ENCODE results near the gene ADAM29.
"Not testable (repeated sequence)": the region's sequence is repeated elsewhere in the genome, so short reads cannot be mapped to it uniquely, and the experiment has no call there.

ADAM29 gene

DNA sequence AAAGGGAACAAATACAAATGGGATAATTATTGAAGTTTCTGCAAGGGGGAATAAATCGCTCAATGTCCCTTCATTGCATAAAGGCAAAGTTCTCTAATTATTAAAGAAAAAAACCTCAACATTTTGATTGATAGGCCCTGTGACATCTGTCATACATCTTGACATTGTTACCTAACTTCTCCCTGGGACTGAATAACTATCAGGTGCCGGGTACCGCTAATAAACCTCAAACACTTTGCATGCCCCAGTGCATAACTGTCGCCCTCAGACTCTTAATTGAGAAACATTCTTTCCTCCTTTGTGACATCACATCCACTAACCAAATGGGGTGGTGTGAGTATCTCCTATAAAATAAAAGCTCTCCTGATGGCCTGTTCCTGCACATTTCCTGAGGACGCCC, at the start of gene ADAM29:
ADAM29 (plus strand) TSS at position 301 of the 400 bp plus-strand sequence. CDS start 57,168 bp downstream, outside the sequence.
- no peak for DNase-seq (ENCODE audit: low read depth in 2 of 2)

DNA sequence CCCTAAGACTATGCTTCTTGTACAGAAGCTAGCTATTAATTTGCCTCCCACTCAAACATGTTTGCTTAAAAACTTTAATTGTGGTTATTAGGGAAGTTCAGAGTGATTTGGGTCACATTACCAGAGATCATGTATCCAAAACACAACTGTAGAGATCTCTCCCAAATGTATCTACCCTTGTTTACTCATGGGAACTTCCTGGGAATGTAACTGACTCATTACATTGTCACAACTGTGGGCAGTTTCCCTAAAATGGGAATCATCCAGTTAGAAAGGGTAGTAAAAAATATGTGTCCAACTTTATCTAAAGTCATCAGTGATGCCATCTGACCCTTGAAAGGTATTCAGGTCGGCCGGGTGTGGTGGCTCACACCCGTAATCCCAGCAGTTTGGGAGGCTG, 48.8 kb upstream of the ADAM29 start:
- no peak for DNase-seq (ENCODE audit: low read depth in 2 of 2)

DNA sequence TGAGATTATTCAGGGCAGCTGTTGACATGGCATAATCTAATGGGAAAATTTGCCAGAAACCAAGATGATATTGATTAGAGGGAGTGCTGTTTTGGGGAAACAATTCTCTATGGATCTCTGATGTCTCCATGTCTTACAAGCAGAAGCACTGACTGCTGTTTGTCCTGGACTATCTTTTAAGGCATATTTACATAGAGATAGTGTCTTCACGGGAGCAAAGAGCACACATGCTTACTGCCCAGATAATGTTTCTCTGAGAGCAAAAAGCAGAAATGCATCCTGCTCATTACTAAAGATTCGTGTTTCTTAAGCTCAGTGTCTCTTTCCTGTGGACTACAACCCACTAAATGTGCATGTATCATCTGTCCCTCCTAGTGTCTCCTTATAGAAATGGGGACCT, 47.8 kb upstream of the ADAM29 start:
- no peak for DNase-seq (ENCODE audit: low read depth in 2 of 2)

DNA sequence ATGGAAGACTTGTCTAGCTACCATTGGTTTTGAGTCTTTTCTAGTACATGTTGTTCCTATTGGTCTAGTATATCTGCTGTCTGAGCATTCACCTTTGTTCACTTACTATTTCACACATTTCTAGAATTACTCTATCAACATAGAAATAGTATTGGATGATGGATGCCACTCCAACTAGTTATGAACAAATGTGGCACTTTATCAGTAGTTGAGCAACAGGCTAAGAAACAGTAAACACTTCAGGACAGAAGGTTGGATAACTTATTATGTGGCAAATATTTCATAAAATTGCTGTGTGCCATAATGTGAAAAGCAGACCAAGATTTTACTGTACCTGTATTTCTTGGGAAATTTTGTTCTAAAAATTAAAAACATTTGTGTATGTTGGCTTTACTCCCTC, 46.8 kb upstream of the ADAM29 start:
- no peak for DNase-seq (ENCODE audit: low read depth in 2 of 2)

DNA sequence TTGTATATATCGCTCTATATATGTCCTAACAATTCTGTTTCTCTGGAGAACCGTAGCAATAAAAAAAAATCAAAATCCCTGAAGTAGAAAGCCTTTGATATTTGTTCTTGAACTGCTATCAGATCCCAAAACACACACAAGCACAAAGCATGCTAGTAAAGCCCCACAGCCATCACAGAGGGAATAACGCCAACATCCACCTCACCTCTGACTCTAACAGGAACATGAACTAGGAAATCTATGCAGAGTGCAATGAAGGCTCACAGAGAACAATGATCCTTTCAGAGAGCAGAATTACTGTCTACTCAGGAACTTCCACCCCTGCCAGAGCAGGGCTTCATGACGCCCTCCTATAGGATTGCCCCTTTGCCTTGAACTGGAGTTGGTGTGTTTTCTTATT, 45.0 kb upstream of the ADAM29 start:
- not testable (repeated sequence) for DNase-seq (ENCODE audit: low read depth in 2 of 2)

DNA sequence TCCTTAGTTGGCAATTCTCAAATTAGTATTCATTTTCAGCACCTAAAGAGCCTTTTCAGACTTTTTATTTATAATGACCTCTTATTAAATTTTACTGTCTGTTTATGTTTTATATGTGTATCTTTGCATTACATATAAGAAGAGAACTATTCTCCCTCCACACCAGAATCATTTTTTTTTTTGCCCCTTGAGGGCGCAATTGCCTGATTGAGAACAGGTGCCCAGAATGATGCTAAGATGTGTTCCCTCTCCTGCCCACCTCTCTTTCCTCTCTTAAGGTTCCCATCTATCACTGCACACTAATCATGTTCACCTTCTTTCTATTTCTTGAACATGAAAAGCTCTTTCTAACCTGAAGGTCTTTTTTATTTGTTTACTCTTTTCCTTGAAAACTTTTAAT, 44.2 kb upstream of the ADAM29 start:
- DNase-seq (ENCODE audit: low read depth in 2 of 2), result no peak

DNA sequence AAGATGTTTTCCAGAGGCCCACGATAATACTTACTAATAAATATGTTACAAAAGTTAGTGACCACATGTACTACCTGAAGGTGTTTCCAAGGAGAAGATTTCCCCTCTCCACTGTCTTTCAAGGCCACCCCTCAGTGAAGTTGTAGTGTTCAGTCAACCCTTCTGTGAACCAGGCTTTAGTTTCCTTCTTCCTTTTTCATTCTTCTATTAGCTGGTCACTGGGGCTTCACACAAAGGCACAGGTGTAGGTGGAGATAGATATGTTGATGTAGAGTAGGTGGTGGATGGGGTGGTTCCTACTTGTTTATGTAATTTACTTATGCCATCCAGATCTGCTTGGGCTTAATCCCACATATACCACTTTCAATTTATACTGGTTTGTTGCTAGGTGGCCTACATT, 43.3 kb upstream of the ADAM29 start:
- no peak for DNase-seq (ENCODE audit: low read depth in 2 of 2)

DNA sequence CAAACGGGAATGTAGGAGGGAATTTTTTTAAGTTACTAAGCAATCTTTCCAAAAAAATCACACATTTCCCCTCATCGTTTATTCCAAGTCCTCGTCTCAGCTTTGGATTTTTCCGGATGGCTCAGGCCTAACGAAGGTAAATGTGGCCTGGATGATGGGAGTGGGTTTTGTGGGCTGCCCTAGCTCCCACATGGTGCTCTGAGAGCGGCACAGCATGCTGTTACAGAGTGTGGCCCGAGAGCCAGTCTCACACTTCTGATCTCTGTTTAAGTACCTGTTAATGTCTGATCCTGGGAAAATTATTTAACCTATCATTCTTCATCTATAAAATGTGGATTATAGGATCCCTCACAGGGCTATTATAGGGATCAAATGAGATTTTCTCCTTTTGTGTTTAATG, 38.2 kb upstream of the ADAM29 start:
- no peak for DNase-seq (ENCODE audit: low read depth in 2 of 2)

DNA sequence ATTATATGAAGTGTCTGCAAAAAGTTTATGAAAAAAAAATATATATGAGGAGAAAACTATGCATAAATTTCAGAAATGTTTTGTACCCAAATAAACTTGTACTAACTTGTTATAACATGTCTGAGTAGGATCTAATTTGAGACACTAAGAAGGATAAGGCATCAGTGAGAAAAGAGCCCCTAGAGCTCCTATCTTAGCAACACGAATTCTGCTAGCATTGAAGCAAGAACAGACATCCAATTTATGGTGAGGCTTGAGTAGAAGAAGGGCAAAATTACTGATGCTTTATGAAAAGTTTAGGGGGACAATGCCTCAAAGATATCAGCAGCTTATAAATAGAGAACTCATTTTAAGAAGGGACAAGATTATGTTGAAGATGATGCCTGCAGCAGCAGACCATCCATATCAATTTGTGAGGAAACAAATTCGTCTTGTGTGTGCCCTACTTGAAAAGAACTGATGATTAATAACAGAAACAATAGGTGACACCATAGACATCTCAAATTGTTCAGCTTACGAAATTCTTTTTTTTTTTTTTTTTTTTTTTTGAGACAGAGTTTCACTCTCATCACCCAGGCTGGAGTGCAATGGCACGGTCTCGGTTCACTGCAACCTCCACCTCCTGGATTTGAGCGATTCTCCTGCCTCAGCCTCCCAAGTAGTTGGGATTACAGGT, 35.7 kb upstream of the ADAM29 start:
- no peak for DNase-seq (ENCODE audit: low read depth in 2 of 2)

DNA sequence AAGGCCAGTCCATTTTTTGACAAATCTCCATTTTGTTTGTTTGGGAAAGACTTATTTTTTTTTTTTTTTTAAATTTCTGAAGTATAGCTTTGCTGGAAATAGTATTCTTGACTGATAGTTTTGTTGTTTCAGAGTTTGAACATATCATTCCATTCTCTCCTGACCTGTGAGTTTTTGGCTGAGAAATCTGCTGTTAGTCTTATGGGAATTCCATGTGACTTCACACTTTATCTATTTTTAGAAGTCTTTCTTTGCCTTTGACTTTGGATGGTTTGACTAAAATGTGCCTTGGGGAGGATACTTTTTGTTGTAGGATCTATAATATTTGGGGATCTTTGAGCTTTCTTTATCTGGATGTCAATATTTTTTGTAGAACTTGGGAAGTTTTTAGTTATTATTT, 10.7 kb upstream of the ADAM29 start:
- DNase-seq (ENCODE audit: low read depth in 2 of 2), result no peak

DNA sequence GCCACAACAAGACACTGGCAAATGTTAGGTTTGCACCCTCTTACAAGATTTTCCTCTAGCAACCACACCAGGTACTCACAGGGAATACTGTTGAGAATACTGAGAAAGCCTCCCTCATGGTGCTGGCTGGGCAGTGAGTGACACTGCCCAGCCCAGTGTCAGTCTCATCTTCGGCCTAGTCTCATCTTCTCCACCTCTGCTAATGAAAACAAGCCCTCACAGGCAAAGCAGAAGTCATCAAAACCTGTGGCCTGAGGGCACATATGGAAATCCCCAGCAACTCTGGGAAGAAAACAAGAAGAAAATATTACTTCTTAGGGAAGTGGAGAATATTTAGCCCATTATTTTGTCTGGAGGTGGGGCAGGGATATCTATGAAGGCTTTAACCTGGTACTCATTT, 7.9 kb upstream of the ADAM29 start:
- DNase-seq (ENCODE audit: low read depth in 2 of 2), result no peak

DNA sequence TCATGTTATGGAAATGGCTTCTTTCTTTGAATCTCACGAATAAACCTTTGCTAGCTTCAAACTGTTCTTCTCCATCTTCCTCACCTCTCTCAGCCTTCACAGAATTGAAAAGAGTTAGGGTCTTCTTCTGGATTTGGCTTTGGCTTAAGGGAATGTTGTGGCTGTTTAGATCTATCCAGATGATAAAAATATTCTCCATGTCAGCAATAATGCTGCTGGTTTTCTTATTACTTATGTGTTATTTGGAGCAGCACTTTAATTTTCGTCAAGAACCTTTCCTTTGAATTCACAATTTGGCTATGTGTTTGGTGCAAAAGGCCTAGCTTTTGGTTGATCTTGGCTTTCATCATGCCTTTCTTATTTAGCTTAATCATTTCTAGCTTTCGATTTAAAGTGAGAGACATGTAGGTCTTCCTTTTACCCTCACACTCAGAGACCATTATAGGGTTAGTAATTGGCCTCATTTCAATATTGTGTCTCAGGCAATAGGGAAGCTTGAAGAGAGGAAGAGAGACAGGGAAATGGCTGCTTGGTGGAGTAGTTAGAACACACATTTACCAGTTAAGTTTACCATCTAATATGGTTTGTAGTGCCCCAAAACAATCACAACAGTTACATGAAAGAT, 5.1 kb upstream of the ADAM29 start:
- no peak for DNase-seq (ENCODE audit: low read depth in 2 of 2)

DNA sequence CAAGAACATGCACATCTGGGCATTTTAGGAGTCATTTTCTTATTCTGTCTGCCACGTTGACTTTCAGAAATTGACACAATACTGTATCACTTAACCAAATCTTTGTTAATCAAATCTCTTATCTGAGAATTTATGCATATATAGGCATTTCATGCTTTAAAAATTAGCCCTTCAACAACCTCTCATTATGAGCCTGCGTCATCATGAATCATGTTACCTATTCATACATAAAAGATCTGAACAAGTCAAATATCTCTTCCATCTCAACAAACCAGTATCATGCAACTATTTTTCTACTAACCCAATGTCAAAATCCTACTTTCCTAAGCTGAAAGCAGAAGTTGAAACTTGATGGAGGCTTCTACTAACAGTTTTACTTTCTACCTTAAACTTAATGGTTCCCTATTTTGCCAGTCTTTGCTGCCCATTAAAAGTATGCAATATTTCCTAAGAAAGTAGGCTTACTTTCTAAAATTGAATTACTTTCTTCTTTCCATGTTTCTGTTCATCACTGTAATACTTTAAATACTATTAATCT, 1.8 kb downstream of the ADAM29 start:
- no peak for DNase-seq (ENCODE audit: low read depth in 2 of 2)

DNA sequence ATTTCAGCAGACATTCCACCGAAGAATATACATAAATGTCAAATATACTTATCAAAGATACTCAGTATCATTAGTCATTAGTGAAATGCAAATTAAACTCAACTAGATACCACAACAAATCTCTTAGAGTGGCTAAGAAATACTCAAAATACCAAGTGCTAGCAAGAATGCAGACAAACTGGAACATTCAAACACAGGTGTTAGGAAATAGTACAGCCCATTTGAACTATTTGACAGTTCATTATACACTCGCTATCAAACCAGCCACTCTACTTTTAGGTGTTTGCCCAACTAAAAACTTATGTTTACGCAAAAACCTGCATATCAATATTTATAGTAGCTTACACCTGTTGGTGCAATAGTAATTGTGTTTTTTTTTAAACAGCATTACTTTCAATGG, 8.8 kb downstream of the ADAM29 start:
- DNase-seq (ENCODE audit: low read depth in 2 of 2), result no peak

DNA sequence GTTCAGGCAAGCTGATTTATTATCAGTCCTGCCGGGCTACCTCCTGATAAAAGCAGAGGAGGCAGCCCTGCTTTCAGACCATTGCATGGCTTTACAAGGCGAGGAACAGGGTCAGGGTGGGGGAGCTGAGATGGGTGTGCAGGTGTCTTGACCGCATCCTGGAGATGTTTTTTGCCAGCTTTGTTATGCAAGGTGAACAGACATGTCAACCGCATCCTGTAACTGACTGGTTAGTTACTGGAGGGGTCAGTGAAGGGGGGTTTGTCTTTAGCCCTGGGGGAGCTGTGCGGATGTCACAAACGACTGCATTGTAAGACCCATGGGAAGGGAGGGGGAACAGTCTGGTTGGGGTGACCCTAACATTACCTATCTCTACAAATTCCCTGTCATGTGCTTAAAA, 10.0 kb downstream of the ADAM29 start:
- DNase-seq (ENCODE audit: low read depth in 2 of 2), result no peak

DNA sequence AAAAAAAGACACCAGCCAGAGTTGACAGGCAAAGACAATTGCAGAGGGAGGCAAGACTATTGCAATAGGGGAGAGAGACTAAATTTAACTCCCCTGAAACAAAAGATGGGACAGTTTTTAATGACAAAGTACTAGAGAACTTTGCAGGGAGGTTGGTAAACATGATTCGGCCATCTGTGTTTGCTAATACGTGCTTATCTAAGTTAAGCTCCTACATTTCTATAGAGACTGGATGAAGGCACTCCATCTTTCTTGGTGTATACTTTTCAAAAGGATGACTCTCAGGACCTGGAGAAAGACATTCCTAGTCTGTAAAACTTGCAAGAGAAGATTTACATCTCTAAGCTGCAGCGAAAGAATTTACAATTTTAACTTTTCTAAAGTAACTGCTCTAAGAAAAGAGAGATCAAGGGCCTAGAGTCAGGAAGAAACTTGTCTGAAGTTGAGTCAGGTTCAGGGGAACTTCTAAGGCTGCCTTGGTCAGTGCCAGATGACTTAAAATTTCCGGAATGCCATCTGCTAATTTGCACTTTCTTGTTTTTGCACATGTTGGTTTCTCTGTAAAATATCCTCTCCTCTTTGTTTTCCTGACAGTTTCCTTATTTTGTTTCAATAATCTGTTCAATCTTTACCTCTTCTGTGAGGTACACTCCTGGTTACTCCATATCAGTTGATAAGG, 10.6 kb downstream of the ADAM29 start:
- no peak for DNase-seq (ENCODE audit: low read depth in 2 of 2)

DNA sequence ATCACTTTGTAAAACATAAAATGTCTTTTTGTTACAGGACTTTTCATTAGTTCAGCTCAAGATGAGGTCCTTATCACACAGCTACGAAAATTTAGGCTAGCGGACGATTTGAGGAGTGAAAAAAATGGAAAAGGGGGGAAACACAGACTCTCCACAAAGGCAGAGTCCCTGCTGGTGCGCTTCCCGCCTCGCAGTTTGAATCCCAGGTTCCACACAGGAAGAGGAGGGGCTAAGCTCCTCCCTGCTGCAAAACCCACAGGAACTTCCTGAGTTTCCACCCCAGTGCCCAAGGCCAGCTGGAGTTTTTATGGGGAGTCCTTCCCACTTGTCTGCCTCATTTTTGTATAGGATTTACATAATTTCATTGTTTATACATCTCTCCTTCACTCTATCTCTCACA, 11.2 kb downstream of the ADAM29 start:
- no peak for DNase-seq (ENCODE audit: low read depth in 2 of 2)

DNA sequence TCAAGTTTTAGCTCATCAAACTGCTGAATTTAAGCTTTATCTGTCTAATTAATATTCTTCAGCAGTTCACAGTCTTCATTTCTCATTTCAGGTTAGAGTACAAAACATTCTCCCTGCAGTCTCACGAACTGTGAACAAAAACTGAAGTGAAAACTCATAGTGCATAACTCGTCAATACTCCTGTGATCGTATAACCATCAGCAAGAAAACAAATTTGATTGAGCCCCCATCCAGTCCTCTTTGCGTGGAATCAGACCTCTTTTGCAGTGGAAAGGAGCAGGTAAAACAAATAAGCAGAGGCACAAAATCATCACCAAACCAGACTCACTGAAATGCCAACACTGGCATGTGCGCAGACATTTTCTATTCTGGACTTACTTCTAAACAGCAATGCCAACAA, 12.7 kb downstream of the ADAM29 start:
- DNase-seq (ENCODE audit: low read depth in 2 of 2), result no peak

DNA sequence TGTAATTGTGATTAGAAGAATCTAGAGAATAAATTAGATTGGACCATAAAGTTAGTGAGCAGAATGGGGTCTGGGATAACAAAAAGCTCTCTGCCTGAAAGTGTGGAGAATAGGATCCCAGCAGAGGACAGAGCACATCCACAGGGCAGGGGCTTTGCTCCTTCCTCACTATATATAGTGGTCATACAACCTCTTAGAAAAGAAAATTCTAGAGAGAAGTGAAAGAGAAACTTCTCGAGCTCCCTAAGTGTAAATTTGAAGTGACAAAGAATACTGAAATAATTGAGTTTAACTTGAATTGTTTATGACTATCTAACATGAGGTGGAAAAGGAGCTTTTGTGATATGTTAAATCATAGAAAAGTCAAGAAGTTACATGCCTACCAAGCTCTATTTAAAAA, 14.9 kb downstream of the ADAM29 start:
- no peak for DNase-seq (ENCODE audit: low read depth in 2 of 2)

DNA sequence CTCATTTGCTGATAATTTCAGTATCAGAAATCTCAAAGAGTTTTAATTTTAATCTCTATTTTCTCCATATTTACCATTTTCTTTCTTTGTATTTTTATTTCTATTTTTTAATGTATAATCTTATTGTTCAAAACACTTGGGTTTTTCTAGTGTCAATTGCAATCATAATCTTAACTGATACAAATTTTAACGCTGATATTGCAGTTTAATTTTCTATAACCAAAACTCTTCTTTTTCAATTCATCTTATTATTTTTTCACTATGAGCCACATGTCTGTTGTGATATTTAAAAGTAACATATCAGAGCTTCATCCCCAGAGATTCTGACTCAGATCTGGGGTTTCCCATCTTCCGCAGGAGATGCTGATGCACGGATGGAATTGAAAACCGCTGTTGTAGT, 16.2 kb downstream of the ADAM29 start:
- no peak for DNase-seq (ENCODE audit: low read depth in 2 of 2)

DNA sequence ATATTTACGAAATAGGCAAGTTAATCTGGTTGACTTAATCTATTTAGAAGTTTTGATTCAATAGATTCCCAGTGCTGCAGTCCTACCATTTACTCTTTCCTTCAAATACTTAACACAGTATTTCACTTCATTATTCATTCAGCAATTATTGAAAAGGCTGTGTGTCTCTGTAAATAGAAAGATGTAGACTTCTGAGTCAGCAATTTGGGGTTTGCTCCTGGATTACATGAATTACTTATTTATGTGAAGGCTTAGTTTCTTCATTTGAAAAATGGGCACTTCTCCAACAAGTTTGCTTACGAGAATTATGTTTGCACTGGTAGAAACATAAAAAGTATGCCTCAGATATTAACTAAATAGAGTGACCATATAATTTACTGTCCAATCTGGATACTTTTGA, 17.4 kb downstream of the ADAM29 start:
- DNase-seq (ENCODE audit: low read depth in 2 of 2), result no peak

DNA sequence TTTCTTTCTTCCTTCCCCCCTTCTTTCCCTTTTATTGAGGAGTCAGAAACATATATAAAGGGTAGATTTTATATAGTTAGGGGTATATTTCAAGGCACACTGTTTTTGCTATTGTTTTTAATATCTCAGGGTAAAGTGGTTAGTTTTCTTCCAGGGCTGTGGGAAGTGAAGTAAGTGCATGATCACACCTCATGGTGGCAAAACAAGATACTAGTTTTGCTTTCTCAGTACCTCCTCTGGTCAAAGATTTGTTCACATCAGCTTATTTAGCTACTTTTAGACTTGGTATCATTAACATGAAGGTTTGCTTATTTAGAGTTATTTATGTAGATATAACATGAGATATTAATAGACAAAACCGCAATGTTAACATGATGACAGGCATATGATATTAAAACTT, 21.8 kb downstream of the ADAM29 start:
- DNase-seq (ENCODE audit: low read depth in 2 of 2), result no peak

DNA sequence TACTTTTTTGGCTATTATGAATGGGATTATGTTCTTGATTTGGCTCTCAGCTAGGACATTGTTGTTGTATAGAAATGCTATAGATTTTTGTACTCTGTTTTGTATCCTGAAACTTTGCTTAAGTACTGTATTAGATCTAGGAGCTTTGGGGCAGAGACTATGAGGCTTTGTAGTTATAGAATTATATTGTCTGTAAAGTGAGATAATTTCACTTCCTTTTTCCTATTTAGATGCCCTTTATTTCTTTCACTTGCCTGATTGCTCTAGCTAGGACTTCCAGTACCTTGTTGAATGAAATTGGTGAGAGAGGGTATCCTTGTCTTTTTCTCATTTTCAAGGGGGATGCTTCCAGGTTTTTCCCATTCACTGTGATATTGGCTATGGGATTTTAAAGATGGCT, 28.1 kb downstream of the ADAM29 start:
- DNase-seq (ENCODE audit: low read depth in 2 of 2), result no peak

All from stimulated activated CD4-positive, alpha-beta T cell treated with anti-CD3 and anti-CD28 coated beads, Interleukin-12 subunit alpha, Interleukin-12 subunit beta, amount 100 ng/mL, for 24 hours (primary cell).